C1 segment of cervical spinal cord (tissue), 14 donors: ENCODE results near the gene ACBD5.
"Not testable (repeated sequence)": the region's sequence is repeated elsewhere in the genome, so short reads cannot be mapped to it uniquely, and the experiment has no call there.

Source experiments
- DNase-seq, 14 donors: peaks; one replicate each; lab custom pipeline; 2025; lab: John Stamatoyannopoulos, UW

The ACBD5 gene

GRCh38 chr10:27241652-27242472 is 1.3 kb upstream of the ACBD5 start:
- peak; percentile 43 to 93 (median 87) for DNase-seq

GRCh38 chr10:27241010-27241651 is 534 bp upstream of the ACBD5 start:
- DNase-seq = peak in 11 of 14 donors; percentile 38 to 81 (median 74)

- DNase-seq = not testable (repeated sequence)
Observed at GRCh38 chr10:27237531-27237930, 3.1 kb downstream of the ACBD5 start.

DNA sequence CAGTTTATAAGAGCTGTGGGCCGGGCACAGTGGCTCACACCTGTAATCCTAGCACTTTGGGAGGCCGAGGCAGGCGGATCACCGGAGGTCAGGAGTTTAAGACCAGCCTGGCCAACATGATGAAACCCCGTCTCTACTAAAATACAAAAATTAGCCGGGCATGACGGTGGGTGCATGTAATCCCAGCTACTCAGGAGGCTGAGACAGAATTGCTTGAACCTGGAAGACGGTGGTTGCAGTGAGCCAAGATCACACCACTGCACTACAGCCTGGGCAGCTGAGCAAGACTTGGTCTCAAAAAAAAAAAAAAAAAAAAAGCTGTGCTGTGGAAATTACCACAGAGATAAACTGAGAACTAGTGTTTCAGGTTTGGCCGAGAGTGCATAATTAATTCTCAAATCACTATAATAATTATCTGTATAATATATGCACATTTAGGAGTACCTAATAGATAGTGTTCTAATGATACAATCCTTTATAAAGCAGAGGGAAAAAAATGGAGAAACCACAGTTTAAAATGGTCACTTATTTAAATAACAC is 3.9 kb downstream of the ACBD5 start:
- not testable (repeated sequence) for DNase-seq

- no peak for DNase-seq
Observed at GRCh38 chr10:27235706-27236105, 4.9 kb downstream of the ACBD5 start.

- DNase-seq = no peak
Observed at GRCh38 chr10:27230022-27230421, 10.6 kb downstream of the ACBD5 start.

- DNase-seq = no peak
Observed at GRCh38 chr10:27225642-27226257, 14.8 kb downstream of the ACBD5 start.

DNA sequence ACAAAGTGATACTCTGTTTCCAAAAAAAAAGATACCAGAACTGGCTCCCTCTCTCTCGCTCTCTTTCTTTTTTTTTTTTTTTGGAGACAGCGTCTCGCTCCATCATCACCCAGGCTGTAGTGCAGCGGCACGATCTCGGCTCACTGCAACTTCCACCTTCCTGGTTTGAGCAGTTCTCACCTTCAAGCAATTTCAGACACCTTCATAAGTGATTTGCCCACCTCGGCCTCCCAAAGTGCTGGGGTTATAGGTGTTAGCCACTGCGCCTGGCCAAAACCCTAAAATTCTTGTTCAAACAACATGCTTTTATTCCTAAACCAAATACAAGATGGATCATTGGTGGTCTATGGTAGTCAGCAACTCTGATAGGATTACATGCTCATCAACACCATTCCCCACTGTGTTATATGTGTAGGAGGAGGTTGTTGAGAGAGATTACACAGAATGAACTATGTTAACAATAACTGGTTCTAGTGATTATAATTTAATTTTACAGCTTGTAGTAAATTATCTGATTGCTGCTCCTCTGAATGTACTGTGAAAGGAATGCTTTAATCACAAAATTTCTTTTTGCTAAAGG is 15.5 kb downstream of the ACBD5 start:
- DNase-seq = no peak

GRCh38 chr10:27223964-27224363 is 16.6 kb downstream of the ACBD5 start:
- DNase-seq = peak in 1 of 14 donors; percentile 1

DNA sequence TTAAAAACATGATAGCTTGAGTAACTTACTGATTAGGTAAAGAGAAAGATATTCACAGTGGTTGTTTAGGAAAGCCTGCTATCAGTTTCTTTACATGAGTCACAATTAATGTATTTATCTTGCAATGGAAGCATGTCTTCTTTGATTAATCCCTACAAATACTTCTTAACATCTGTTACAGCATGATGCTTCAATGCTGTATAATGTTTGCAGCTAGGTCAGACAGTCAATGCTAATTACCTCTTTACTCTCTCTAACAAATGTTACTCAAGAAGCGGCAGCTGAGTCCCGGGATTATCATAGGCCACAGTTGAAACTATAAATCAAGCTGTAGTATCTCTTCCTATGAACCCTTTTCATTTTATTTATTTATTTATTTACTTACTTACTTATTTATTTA is 33.2 kb downstream of the ACBD5 start:
- no peak for DNase-seq

DNA sequence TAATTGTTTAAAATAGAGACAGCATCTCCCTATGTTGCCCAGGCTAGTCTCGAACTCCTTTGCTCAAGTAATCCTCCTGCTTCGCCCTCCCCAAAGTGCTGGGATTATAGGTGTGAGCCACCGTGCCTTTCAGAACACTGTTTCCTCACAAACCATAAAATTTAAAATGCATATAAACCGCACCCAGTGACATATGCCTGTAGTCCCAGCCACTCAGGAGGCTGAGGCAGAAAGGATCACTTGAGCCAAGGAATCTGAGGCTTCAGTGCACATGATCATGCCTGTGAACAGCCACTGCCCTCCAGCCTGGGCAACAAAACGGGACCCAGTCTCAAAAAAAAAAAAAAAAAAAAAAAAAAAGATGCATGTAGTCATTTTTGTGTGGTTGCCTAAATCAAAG is 36.8 kb downstream of the ACBD5 start:
- no peak for DNase-seq

- DNase-seq = no peak
Observed at GRCh38 chr10:27197980-27198620, 42.5 kb downstream of the ACBD5 start.

DNA sequence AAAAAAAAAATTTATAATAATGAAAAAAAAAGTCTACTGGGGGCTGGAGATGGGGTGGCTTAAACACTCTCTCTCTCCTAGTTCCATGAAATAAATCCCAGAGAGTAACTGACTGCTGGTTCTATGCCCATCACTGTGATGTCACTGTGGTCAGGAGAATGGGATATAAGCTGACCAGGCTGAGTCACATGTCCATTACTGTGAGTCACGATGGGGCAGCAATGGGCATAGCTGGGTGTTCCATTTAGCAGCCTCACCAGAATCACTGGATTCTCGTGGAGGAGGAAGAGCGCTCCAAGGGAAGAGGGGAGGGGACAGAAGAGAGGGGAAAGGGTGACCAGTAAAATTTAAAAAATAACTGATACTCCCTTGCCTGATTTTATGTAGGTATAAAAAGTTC is 48.3 kb downstream of the ACBD5 start:
- DNase-seq = peak in 2 of 14 donors; percentile 9 to 24

DNA sequence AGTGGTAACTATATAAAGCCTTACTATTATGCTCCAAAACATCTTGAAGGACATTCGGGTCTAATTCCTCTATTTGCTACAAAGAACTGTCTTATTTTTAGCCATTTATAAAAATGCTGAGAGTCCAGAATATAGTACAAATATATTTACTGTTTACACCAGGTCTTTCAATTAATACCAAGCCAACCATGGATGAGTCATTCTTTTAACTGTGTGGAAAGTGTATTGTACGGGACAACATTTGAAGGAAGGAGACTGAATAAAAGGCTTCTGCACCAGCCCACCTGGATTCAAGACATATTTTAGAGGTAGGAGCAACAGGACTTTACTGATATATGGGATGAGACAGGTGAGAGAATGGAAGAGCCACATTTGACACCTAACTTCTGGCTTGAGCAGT is 50.1 kb downstream of the ACBD5 start:
- DNase-seq = no peak

GRCh38 chr10:27188897-27189296 is 51.7 kb downstream of the ACBD5 start:
- no peak for DNase-seq

DNA sequence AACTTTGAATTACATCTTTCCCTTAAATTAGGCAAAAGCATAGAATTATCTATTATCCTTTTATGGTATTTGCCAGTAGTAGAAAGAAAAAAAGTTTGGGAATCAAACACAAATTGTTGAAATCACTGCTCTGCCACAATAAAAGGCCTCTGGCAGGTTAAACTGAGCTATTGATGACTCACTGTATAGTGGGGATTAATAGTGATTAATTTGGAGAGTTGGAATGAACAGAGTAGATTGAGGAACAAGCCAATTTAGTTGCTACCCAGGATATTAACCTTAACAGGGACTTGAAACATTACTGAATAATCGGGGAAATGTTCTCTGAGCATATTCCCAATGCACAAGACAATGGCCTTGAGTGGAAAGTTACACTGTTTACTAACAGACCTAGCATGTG is 52.3 kb downstream of the ACBD5 start:
- DNase-seq = no peak

DNA sequence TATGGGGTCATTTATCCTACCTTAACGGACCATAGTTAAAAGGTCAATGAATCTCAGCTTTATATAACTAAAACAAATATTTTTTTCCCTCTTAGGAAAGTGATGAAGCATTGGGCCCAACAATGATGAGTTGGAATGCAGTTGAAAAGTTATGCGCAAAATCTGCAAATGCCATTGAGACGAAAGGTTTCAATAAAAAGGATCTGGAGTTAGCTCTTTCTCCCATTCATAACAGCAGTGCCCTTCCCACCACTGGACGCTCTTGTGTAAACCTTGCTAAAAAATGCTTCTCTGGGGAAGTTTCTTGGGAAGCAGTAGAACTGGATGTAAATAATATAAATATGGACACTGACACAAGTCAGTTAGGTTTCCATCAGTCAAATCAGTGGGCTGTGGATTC is 70.7 kb downstream of the ACBD5 start:
- DNase-seq = no peak

GRCh38 chr10:27158421-27158820 is 82.2 kb downstream of the ACBD5 start:
- DNase-seq = no peak

GRCh38 chr10:27157150-27157549 is 83.4 kb downstream of the ACBD5 start:
- DNase-seq = no peak

- DNase-seq = not testable (repeated sequence)
Observed at GRCh38 chr10:27156566-27156965, 84.0 kb downstream of the ACBD5 start.

DNA sequence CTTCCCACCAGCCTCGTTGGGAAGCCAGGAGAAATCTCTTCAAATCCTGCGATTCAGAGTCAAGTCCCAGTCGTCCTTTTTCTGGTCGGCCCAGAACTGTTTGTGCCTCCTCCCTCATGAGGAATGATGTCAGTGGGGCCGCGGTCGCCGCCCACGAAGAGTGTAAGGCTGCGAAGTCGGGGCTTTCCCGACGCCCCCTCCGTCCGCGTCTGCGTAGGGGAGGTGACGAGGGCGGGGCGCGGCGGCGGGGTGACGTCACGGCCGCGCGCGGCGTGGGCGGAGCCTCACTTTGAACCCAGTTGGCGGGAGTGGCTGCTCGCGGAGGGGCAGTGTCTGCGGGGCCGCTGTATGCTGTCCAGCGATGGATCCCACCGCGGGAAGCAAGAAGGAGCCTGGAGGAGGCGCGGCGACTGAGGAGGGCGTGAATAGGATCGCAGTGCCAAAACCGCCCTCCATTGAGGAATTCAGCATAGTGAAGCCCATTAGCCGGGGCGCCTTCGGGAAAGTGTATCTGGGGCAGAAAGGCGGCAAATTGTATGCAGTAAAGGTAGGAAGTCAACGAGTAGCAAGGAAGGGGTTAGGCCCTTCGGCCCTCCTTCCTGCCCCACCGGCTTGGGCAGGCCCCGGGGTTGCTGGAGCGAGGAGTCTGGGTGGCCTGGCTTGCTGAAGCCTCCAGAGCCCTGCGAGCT is 85.4 kb downstream of the ACBD5 start, which contains the start of gene MASTL:
Gene MASTL (plus strand): TSS at position 287 of the 689 bp plus-strand sequence. CDS start 75 bp downstream, at position 362.
- DNase-seq = peak; percentile 38 to 89 (median 84)
